HepG2 (cell line): Measurements from ENCODE around the gene PYGO2. TPM values are rescaled to one million over a fixed set of nuclear protein-coding genes. Genes with fewer than 3 reads are reported as not detected.

Source experiments
- ATAD3A ChIP-seq: sonication (generic); formaldehyde crosslinking; IDR thresholded peaks from 2 replicates; pipeline ENCODE4 v1.4.0; 2020; ENCODE audit warnings: missing genetic modification reagents
- CHD4 ChIP-seq: fragments of 200-600 bp; sonication (generic); IDR thresholded peaks from 2 replicates; pipeline ENCODE4 v1.7.0; 2017; ENCODE audit warnings: mild to moderate bottlenecking, low read length, borderline replicate concordance
- HBP1 ChIP-seq: IDR thresholded peaks from 2 replicates; pipeline ENCODE4 v1.6.1; 2016; ENCODE audit warnings: low read depth, control low read depth
- HNRNPL ChIP-seq: fragments of 200-400 bp; formaldehyde crosslinking; IDR thresholded peaks from 2 replicates; pipeline ENCODE4 v1.6.1; 2017; ENCODE audit warnings: mild to moderate bottlenecking, low read depth, low read length
- HOXA3 ChIP-seq: sonication (generic); formaldehyde crosslinking; IDR thresholded peaks from 2 replicates; pipeline ENCODE4 v1.5.0; 2020; ENCODE audit warnings: missing genetic modification reagents
- KDM2A ChIP-seq: sonication (generic); formaldehyde crosslinking; IDR thresholded peaks from 2 replicates; pipeline ENCODE4 v1.4.0; 2020; ENCODE audit warnings: low read depth, missing genetic modification reagents, borderline replicate concordance
- NAIF1 ChIP-seq: sonication (generic); formaldehyde crosslinking; IDR thresholded peaks from 2 replicates; pipeline ENCODE4 v1.5.0; 2020; ENCODE audit warnings: mild to moderate bottlenecking, missing genetic modification reagents, borderline replicate concordance
- SAP130 ChIP-seq: IDR thresholded peaks from 2 replicates; pipeline ENCODE4 v1.6.1; 2016; ENCODE audit warnings: low read depth
- SIN3B ChIP-seq: fragments of 150-350 bp; IDR thresholded peaks from 2 replicates; pipeline ENCODE4 v1.6.1; 2014; ENCODE audit warnings: low read length
- SMYD3 ChIP-seq: sonication (generic); formaldehyde crosslinking; IDR thresholded peaks from 2 replicates; pipeline ENCODE4 v1.8.1; 2023; ENCODE audit warnings: mild to moderate bottlenecking, missing genetic modification reagents
- TAF1 ChIP-seq: sonication (generic); formaldehyde crosslinking; IDR thresholded peaks from 2 replicates; pipeline ENCODE4 v1.4.0; 2020; ENCODE audit warnings: missing genetic modification reagents
- TBX2 ChIP-seq: sonication (generic); formaldehyde crosslinking; IDR thresholded peaks from 2 replicates; pipeline ENCODE4 v1.5.0; 2020; ENCODE audit warnings: missing genetic modification reagents, mild to moderate bottlenecking, borderline replicate concordance
- TIGD3 ChIP-seq: sonication (generic); formaldehyde crosslinking; IDR thresholded peaks from 2 replicates; pipeline ENCODE4 v1.5.1; 2020; ENCODE audit warnings: mild to moderate bottlenecking, missing genetic modification reagents, borderline replicate concordance
- ZFP91 ChIP-seq: sonication (generic); formaldehyde crosslinking; IDR thresholded peaks from 2 replicates; pipeline ENCODE4 v1.9.0; 2022; ENCODE audit warnings: missing genetic modification reagents, mild to moderate bottlenecking, borderline replicate concordance
- ZNF232 ChIP-seq: sonication (generic); formaldehyde crosslinking; IDR thresholded peaks from 2 replicates; pipeline ENCODE4 v1.4.0; 2020; ENCODE audit warnings: missing genetic modification reagents, borderline replicate concordance
- ZNF280D ChIP-seq: sonication (generic); formaldehyde crosslinking; IDR thresholded peaks from 2 replicates; pipeline ENCODE4 v1.5.1; 2020; ENCODE audit warnings: mild to moderate bottlenecking, missing genetic modification reagents
- ZNF678 ChIP-seq: sonication (generic); formaldehyde crosslinking; IDR thresholded peaks from 2 replicates; pipeline ENCODE4 v1.4.0; 2020; ENCODE audit warnings: mild to moderate bottlenecking, missing genetic modification reagents
- ZNF790 ChIP-seq: sonication (generic); formaldehyde crosslinking; IDR thresholded peaks from 2 replicates; pipeline ENCODE4 v1.8.0; 2022; ENCODE audit warnings: missing genetic modification reagents, mild to moderate bottlenecking, borderline replicate concordance
- ZNF878 ChIP-seq: sonication (generic); formaldehyde crosslinking; IDR thresholded peaks from 2 replicates; pipeline ENCODE4 v1.8.1; 2023; ENCODE audit warnings: mild to moderate bottlenecking, missing genetic modification reagents, moderate library complexity
- ZUFSP ChIP-seq: sonication (generic); formaldehyde crosslinking; IDR thresholded peaks from 2 replicates; pipeline ENCODE4 v1.9.0; 2021; ENCODE audit warnings: missing genetic modification reagents, mild to moderate bottlenecking, borderline replicate concordance
- polyA plus RNA-seq, 8 experiments: library from polyadenylated mRNA; depleted of rRNA in 3 of 8; stranded (reverse) in 7 of 8; unstranded in 1 of 8; fragments of >200 nt; fragmentation: Illumina TruSeq in 4 of 8; extraction: Trizol in 4 of 8; gene quantifications; 2 replicates each; pipeline versions ENCODE4 v1.2.1 to v1.2.3, GENCODE V29; 2011 to 2016; ENCODE audit warnings: low read depth in 4 of 8, missing spikeins in 1 of 8, mixed read lengths in 1 of 8; ENCODE audit not compliant: insufficient read depth in 1 of 8
- total RNA-seq, 5 experiments: library from RNA; depleted of rRNA; stranded (reverse); fragments of >200 nt; fragmentation: Illumina TruSeq; extraction: Trizol; gene quantifications; 2 replicates each; pipeline ENCODE4 v1.2.3, GENCODE V29; 2016; ENCODE audit warnings: low read depth in 1 of 5

Gene PYGO2
- total and polyA plus RNA-seq, 2 of the 13 experiments (the other 11 are each of a cell fraction or from before 2014, with no cell fraction given) = 20.3 to 21.8 TPM

GRCh38 chr1:155003227-155003765 is 41.7 kb upstream of the PYGO2 start (continued):
- TF ChIP-seq ZFP91 (peak; percentile 64; the same call in 1 of the 2 replicates), ZNF232 (no peak), SAP130 (CRISPR knock-in tag) (peak; percentile 9; the same call in 1 of the 2 replicates), ZNF678 (CRISPR knock-in tag) (no peak; the same call in 1 of the 2 replicates), TIGD3 (CRISPR knock-in tag) (0 out of 2 replicates have a peak, but pooled peaks have one; percentile 14), TAF1 (CRISPR knock-in tag) (peak; percentile 57), HOXA3 (CRISPR knock-in tag) (0 out of 2 replicates have a peak, but pooled peaks have one; percentile 11), TBX2 (no peak), ATAD3A (CRISPR knock-in tag) (no peak), ZUFSP (CRISPR knock-in tag) (no peak), NAIF1 (CRISPR knock-in tag) (peak; percentile 69; the same call in 1 of the 2 replicates), CHD4 (0 out of 2 replicates have a peak, but pooled peaks have one; percentile 24), SMYD3 (CRISPR knock-in tag) (peak; percentile 49; the same call in 1 of the 2 replicates), HBP1 (CRISPR knock-in tag) (no peak), ZNF878 (CRISPR knock-in tag) (0 out of 2 replicates have a peak, but pooled peaks have one; percentile 43), ZNF280D (peak; percentile 26; the same call in 1 of the 2 replicates), KDM2A (CRISPR knock-in tag) (peak; percentile 15; the same call in 1 of the 2 replicates), HNRNPL (0 out of 2 replicates have a peak, but pooled peaks have one; percentile 36), ZNF790 (CRISPR knock-in tag) (no peak), SIN3B (no peak)
